Gastrocnemius medialis (tissue), 4 donors: ENCODE measurements around the gene SCLT1.

Experiments
- CTCF ChIP-seq, 5 experiments: fragments of 450-650 bp in 3 of 5; fragments of 200-600 bp in 2 of 5; sonication (generic) in 2 of 5; IDR thresholded peaks in 4 of 5; conservative IDR thresholded peaks in 1 of 5; 1 replicate in 4 of 5; 2 replicates in 1 of 5; pipeline ENCODE4 v1.5.1; 2016 to 2019; ENCODE audit warnings: antibody characterized with exemption in 5 of 5, mild to moderate bottlenecking in 3 of 5, moderate library complexity in 3 of 5
- POLR2A ChIP-seq, 2 donors: fragments of 450-650 bp; IDR thresholded peaks; one replicate each; pipeline ENCODE4 v1.6.1; 2017; ENCODE audit warnings: antibody characterized with exemption in 2 of 2, mild to moderate bottlenecking in 2 of 2, moderate library complexity in 2 of 2

GRCh38 chr4:128954941-128955340, 138.4 kb downstream of the SCLT1 start:
- TF ChIP-seq CTCF (IDR thresholded peaks at IDR 0.05 in 4 of 5, conservative IDR thresholded peaks at IDR 0.05 in 1 of 5): no peak
- no peak for TF ChIP-seq POLR2A (IDR thresholded peaks at IDR 0.05)
